T-helper 17 cell (primary cell): ENCODE data around the gene LSM3. TPM values are rescaled to one million over a fixed set of nuclear protein-coding genes. Genes with fewer than 3 reads are reported as not detected.

Experiments
- ATAC-seq: fragments of 150-1000 bp; cut with Tn5 transposase; 2 replicates; pipeline ENCODE4 v1.10.0; 2021; ENCODE audit warnings: mild to moderate bottlenecking, moderate library complexity
- DNase-seq, 3 donors: peaks; one replicate each; pipeline versions ENCODE4 v3.0.0 to v3.0.0-alpha.2; 2020 to 2021
- H3K9me3 ChIP-seq: one replicate; pipeline ENCODE4 v1.7.0; 2013; ENCODE audit warnings: low read length, mild to moderate bottlenecking; ENCODE audit not compliant: control insufficient read depth, poor library complexity, severe bottlenecking
- H3K27ac Mint-ChIP-seq: one replicate; pipeline ENCODE4 v1.8.0; 2022; ENCODE audit warnings: mild to moderate bottlenecking, moderate library complexity, mixed read lengths
- H3K27me3 Mint-ChIP-seq: one replicate; pipeline ENCODE4 v1.8.0; 2022; ENCODE audit warnings: mixed read lengths
- H3K36me3 Mint-ChIP-seq: one replicate; pipeline ENCODE4 v1.8.0; 2022; ENCODE audit warnings: low read depth, mixed read lengths
- H3K4me1 Mint-ChIP-seq: one replicate; pipeline ENCODE4 v1.8.0; 2022; ENCODE audit warnings: mild to moderate bottlenecking, mixed read lengths
- H3K4me3 Mint-ChIP-seq: one replicate; pipeline ENCODE4 v1.8.0; 2022; ENCODE audit warnings: mild to moderate bottlenecking, moderate library complexity, mixed read lengths
- total RNA-seq, 4 donors: library from RNA in 2 of 4; stranded (reverse) in 2 of 4; gene quantifications; one replicate each; pipeline ENCODE4 v1.2.3 and lab custom pipeline; 2022 to 2026

Gene LSM3
- total RNA-seq, 2 donors from 2014 or later = 5.5 to 6.3 TPM

GRCh38 chr3:14201940-14202684, 23.5 kb downstream of the LSM3 start:
- ATAC-seq (no peak), DNase-seq (no peak)
- Mint-ChIP-seq H3K4me1 (peaks cover 7% of the 10 kb centered on the region), H3K36me3 (peaks cover 3% of the 10 kb centered on the region), H3K27me3 (no peaks in the 10 kb centered on the region), H3K27ac (no peak overlapping the region), H3K4me3 (no peak overlapping the region)
- no peaks in the 10 kb centered on the region for H3K9me3 ChIP-seq

- Mint-ChIP-seq H3K27me3 (no peaks in the 10 kb centered on the region), H3K4me1 (peaks cover 7% of the 10 kb centered on the region), H3K4me3 (no peak overlapping the region), H3K36me3 (peaks cover 3% of the 10 kb centered on the region), H3K27ac (no peak overlapping the region)
- no peaks in the 10 kb centered on the region for H3K9me3 ChIP-seq
- no peak for ATAC-seq
- no peak for DNase-seq
These were observed 24.4 kb downstream of the LSM3 start for GRCh38 chr3:14202874-14203520.

- H3K9me3 ChIP-seq = no peaks in the 10 kb centered on the region
- peak; percentile 74 for ATAC-seq
- H3K4me3 Mint-ChIP-seq = no peak overlapping the region
- peak in 1 of 3 donors; percentile 20 for DNase-seq
- H3K36me3 Mint-ChIP-seq = peaks cover 3% of the 10 kb centered on the region
- H3K4me1 Mint-ChIP-seq = peaks cover 7% of the 10 kb centered on the region
- no peaks in the 10 kb centered on the region for H3K27me3 Mint-ChIP-seq
- H3K27ac Mint-ChIP-seq = no peak overlapping the region
These were observed 25.0 kb downstream of the LSM3 start for GRCh38 chr3:14203521-14204079.

GRCh38 chr3:14204515-14205284, 26.1 kb downstream of the LSM3 start:
- DNase-seq = no peak
- peak overlapping the region; percentile 45 for H3K27ac Mint-ChIP-seq
- peaks cover 5% of the 10 kb centered on the region for H3K36me3 Mint-ChIP-seq
- no peaks in the 10 kb centered on the region for H3K9me3 ChIP-seq
- H3K4me3 Mint-ChIP-seq = no peak overlapping the region
- peaks cover 7% of the 10 kb centered on the region for H3K4me1 Mint-ChIP-seq
- H3K27me3 Mint-ChIP-seq = no peaks in the 10 kb centered on the region
- ATAC-seq = no peak

GRCh38 chr3:14206548-14207177, 28.0 kb downstream of the LSM3 start:
- ATAC-seq (no peak), DNase-seq (no peak)
- Mint-ChIP-seq H3K4me1 (peaks cover 4% of the 10 kb centered on the region), H3K36me3 (peaks cover 2% of the 10 kb centered on the region), H3K27me3 (no peaks in the 10 kb centered on the region), H3K4me3 (no peak overlapping the region), H3K27ac (no peak overlapping the region)
- H3K9me3 ChIP-seq = no peaks in the 10 kb centered on the region

GRCh38 chr3:14208168-14208567, 29.6 kb downstream of the LSM3 start:
- Mint-ChIP-seq H3K27me3 (no peaks in the 10 kb centered on the region), H3K4me1 (peaks cover 4% of the 10 kb centered on the region), H3K4me3 (no peak overlapping the region), H3K36me3 (peaks cover 2% of the 10 kb centered on the region), H3K27ac (no peak overlapping the region)
- ATAC-seq = no peak
- no peaks in the 10 kb centered on the region for H3K9me3 ChIP-seq
- DNase-seq = no peak

- Mint-ChIP-seq H3K4me1 (no peaks in the 10 kb centered on the region), H3K27me3 (no peaks in the 10 kb centered on the region), H3K36me3 (peaks cover 2% of the 10 kb centered on the region), H3K27ac (no peak overlapping the region), H3K4me3 (no peak overlapping the region)
- H3K9me3 ChIP-seq = no peaks in the 10 kb centered on the region
- DNase-seq = no peak
- no peak for ATAC-seq
These were observed 30.4 kb downstream of the LSM3 start for GRCh38 chr3:14208977-14209394.

- DNase-seq (no peak), ATAC-seq (no peak)
- no peaks in the 10 kb centered on the region for H3K27me3 Mint-ChIP-seq
- H3K4me3 Mint-ChIP-seq = no peak overlapping the region
- peaks cover 2% of the 10 kb centered on the region for H3K36me3 Mint-ChIP-seq
- no peaks in the 10 kb centered on the region for H3K4me1 Mint-ChIP-seq
- no peak overlapping the region for H3K27ac Mint-ChIP-seq
- H3K9me3 ChIP-seq = no peaks in the 10 kb centered on the region
These were observed 31.1 kb downstream of the LSM3 start for GRCh38 chr3:14209581-14210289.

- no peak overlapping the region for H3K4me3 Mint-ChIP-seq
- H3K27ac Mint-ChIP-seq = no peak overlapping the region
- H3K27me3 Mint-ChIP-seq = no peaks in the 10 kb centered on the region
- H3K36me3 Mint-ChIP-seq = peaks cover 2% of the 10 kb centered on the region
- no peak for ATAC-seq
- no peak for DNase-seq
- H3K4me1 Mint-ChIP-seq = no peaks in the 10 kb centered on the region
- H3K9me3 ChIP-seq = no peaks in the 10 kb centered on the region
These were observed 31.7 kb downstream of the LSM3 start for GRCh38 chr3:14210290-14210688.

GRCh38 chr3:14210843-14211594, 32.4 kb downstream of the LSM3 start:
- no peaks in the 10 kb centered on the region for H3K27me3 Mint-ChIP-seq
- H3K27ac Mint-ChIP-seq = no peak overlapping the region
- H3K36me3 Mint-ChIP-seq = peaks cover 2% of the 10 kb centered on the region
- ATAC-seq (no peak), DNase-seq (no peak)
- no peaks in the 10 kb centered on the region for H3K9me3 ChIP-seq
- H3K4me1 Mint-ChIP-seq = no peaks in the 10 kb centered on the region
- H3K4me3 Mint-ChIP-seq = no peak overlapping the region

GRCh38 chr3:14211621-14212020, 33.0 kb downstream of the LSM3 start:
- no peak overlapping the region for H3K4me3 Mint-ChIP-seq
- no peaks in the 10 kb centered on the region for H3K4me1 Mint-ChIP-seq
- DNase-seq (no peak), ATAC-seq (no peak)
- peaks cover 2% of the 10 kb centered on the region for H3K36me3 Mint-ChIP-seq
- H3K27me3 Mint-ChIP-seq = no peaks in the 10 kb centered on the region
- H3K9me3 ChIP-seq = no peaks in the 10 kb centered on the region
- no peak overlapping the region for H3K27ac Mint-ChIP-seq

- ATAC-seq (no peak), DNase-seq (no peak)
- peaks cover 2% of the 10 kb centered on the region for H3K36me3 Mint-ChIP-seq
- H3K9me3 ChIP-seq = no peaks in the 10 kb centered on the region
- no peaks in the 10 kb centered on the region for H3K4me1 Mint-ChIP-seq
- H3K27ac Mint-ChIP-seq = no peak overlapping the region
- H3K27me3 Mint-ChIP-seq = no peaks in the 10 kb centered on the region
- H3K4me3 Mint-ChIP-seq = no peak overlapping the region
These were observed 33.4 kb downstream of the LSM3 start for GRCh38 chr3:14212032-14212431.
